Measurements from ENCODE around the gene MYO18B.

MYO18B gene

GRCh38 chr22:26045860-26046259, 303.9 kb downstream of the MYO18B start:
- no peak overlapping the region for H3K4me2 ChIP-seq (ENCODE audit: low read depth, low read length)
- no peak overlapping the region for H3K27ac ChIP-seq (ENCODE audit: low read length)
- H3K79me2 ChIP-seq (ENCODE audit: low read length): no peaks in the 10 kb centered on the region
- no peaks in the 10 kb centered on the region for H4K20me1 ChIP-seq (ENCODE audit: insufficient read depth, low read length)
- H3K27me3 ChIP-seq (replicated peaks; ENCODE audit: insufficient read depth, low read length): peaks cover 50% of the 10 kb centered on the region
- H3F3A ChIP-seq (ENCODE audit: insufficient read depth, low read length): no peaks in the 10 kb centered on the region
- TF ChIP-seq CTCF (IDR thresholded peaks at IDR 0.05; ENCODE audit: low read length) (no peak), EZH2 (optimal IDR thresholded peaks at IDR 0.05; ENCODE audit: low read depth, low read length) (no peak), EZH2phosphoT487 (IDR thresholded peaks at IDR 0.05; ENCODE audit: low read length) (no peak)
- H3K9me2 ChIP-seq (replicated peaks; ENCODE audit: insufficient read depth, low read length): no peaks in the 10 kb centered on the region
- DNase-seq: no peak
- H3K9ac ChIP-seq (ENCODE audit: low read length): no peak overlapping the region
- H3K4me3 ChIP-seq (ENCODE audit: low read length): no peak overlapping the region
- H2AFZ ChIP-seq (ENCODE audit: low read length): no peak overlapping the region
- H3K36me3 ChIP-seq (replicated peaks; ENCODE audit: insufficient read depth, low read length): no peaks in the 10 kb centered on the region
- H3K9me3 ChIP-seq (replicated peaks; ENCODE audit: insufficient read depth, low read length): no peaks in the 10 kb centered on the region
- H3K4me1 ChIP-seq (ENCODE audit: low read length): no peaks in the 10 kb centered on the region

DNA sequence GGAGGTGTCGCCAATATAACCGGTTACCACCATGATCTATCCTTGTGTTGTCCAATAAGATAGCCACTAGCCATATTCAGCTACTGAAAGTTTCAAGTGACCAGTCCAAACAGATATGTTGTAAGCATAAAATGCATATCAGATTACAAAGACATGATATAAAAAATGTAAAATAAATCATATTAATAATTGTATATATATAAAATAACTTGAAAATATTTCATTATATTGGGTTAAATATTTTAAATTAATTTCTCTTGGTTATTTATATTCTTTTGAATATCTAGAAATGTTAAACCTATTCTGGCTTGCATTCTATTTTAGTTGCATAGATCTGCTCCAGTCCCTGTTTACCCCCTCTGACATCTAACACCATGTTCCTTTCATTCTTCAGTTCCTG, 305.5 kb downstream of the MYO18B start:
- no peaks in the 10 kb centered on the region for H3K9me2 ChIP-seq (replicated peaks; ENCODE audit: insufficient read depth, low read length)
- no peaks in the 10 kb centered on the region for H3K79me2 ChIP-seq (ENCODE audit: low read length)
- H3F3A ChIP-seq (ENCODE audit: insufficient read depth, low read length): no peaks in the 10 kb centered on the region
- no peak overlapping the region for H3K4me2 ChIP-seq (ENCODE audit: low read depth, low read length)
- H3K4me3 ChIP-seq (ENCODE audit: low read length): no peak overlapping the region
- no peaks in the 10 kb centered on the region for H3K9me3 ChIP-seq (replicated peaks; ENCODE audit: insufficient read depth, low read length)
- no peaks in the 10 kb centered on the region for H3K4me1 ChIP-seq (ENCODE audit: low read length)
- TF ChIP-seq EZH2phosphoT487 (IDR thresholded peaks at IDR 0.05; ENCODE audit: low read length): no peak
- no peak for TF ChIP-seq CTCF (IDR thresholded peaks at IDR 0.05; ENCODE audit: low read length)
- TF ChIP-seq EZH2 (optimal IDR thresholded peaks at IDR 0.05; ENCODE audit: low read depth, low read length): no peak
- H3K27ac ChIP-seq (ENCODE audit: low read length): no peak overlapping the region
- peaks cover 50% of the 10 kb centered on the region for H3K27me3 ChIP-seq (replicated peaks; ENCODE audit: insufficient read depth, low read length)
- no peaks in the 10 kb centered on the region for H4K20me1 ChIP-seq (ENCODE audit: insufficient read depth, low read length)
- H2AFZ ChIP-seq (ENCODE audit: low read length): no peak overlapping the region
- DNase-seq: no peak
- H3K36me3 ChIP-seq (replicated peaks; ENCODE audit: insufficient read depth, low read length): no peaks in the 10 kb centered on the region
- H3K9ac ChIP-seq (ENCODE audit: low read length): no peak overlapping the region

GRCh38 chr22:26047920-26048319, 305.9 kb downstream of the MYO18B start:
- no peaks in the 10 kb centered on the region for H3K9me2 ChIP-seq (replicated peaks; ENCODE audit: insufficient read depth, low read length)
- no peaks in the 10 kb centered on the region for H3K4me1 ChIP-seq (ENCODE audit: low read length)
- peaks cover 47% of the 10 kb centered on the region for H3K27me3 ChIP-seq (replicated peaks; ENCODE audit: insufficient read depth, low read length)
- no peak overlapping the region for H3K27ac ChIP-seq (ENCODE audit: low read length)
- no peaks in the 10 kb centered on the region for H3K79me2 ChIP-seq (ENCODE audit: low read length)
- H3F3A ChIP-seq (ENCODE audit: insufficient read depth, low read length): no peaks in the 10 kb centered on the region
- no peaks in the 10 kb centered on the region for H3K9me3 ChIP-seq (replicated peaks; ENCODE audit: insufficient read depth, low read length)
- H4K20me1 ChIP-seq (ENCODE audit: insufficient read depth, low read length): no peaks in the 10 kb centered on the region
- no peak for DNase-seq
- no peak overlapping the region for H3K9ac ChIP-seq (ENCODE audit: low read length)
- no peak for TF ChIP-seq EZH2phosphoT487 (IDR thresholded peaks at IDR 0.05; ENCODE audit: low read length)
- H3K4me3 ChIP-seq (ENCODE audit: low read length): no peak overlapping the region
- no peaks in the 10 kb centered on the region for H3K36me3 ChIP-seq (replicated peaks; ENCODE audit: insufficient read depth, low read length)
- H3K4me2 ChIP-seq (ENCODE audit: low read depth, low read length): no peak overlapping the region
- no peak overlapping the region for H2AFZ ChIP-seq (ENCODE audit: low read length)

GRCh38 chr22:26050079-26050478, 308.1 kb downstream of the MYO18B start:
- Histone ChIP-seq H3K36me3 (replicated peaks; ENCODE audit: insufficient read depth, low read length) (no peaks in the 10 kb centered on the region), H3K9me3 (replicated peaks; ENCODE audit: insufficient read depth, low read length) (no peaks in the 10 kb centered on the region), H3F3A (ENCODE audit: insufficient read depth, low read length) (no peaks in the 10 kb centered on the region), H3K27me3 (replicated peaks; ENCODE audit: insufficient read depth, low read length) (peaks cover 63% of the 10 kb centered on the region), H3K9me2 (replicated peaks; ENCODE audit: insufficient read depth, low read length) (no peaks in the 10 kb centered on the region), H2AFZ (ENCODE audit: low read length) (no peak overlapping the region), H3K4me1 (ENCODE audit: low read length) (no peaks in the 10 kb centered on the region), H3K9ac (ENCODE audit: low read length) (no peak overlapping the region), H4K20me1 (ENCODE audit: insufficient read depth, low read length) (no peaks in the 10 kb centered on the region), H3K4me3 (ENCODE audit: low read length) (no peak overlapping the region), H3K79me2 (ENCODE audit: low read length) (no peaks in the 10 kb centered on the region), H3K27ac (ENCODE audit: low read length) (no peak overlapping the region), H3K4me2 (ENCODE audit: low read depth, low read length) (no peak overlapping the region)
- TF ChIP-seq CTCF (IDR thresholded peaks at IDR 0.05; ENCODE audit: low read length) (no peak), EZH2 (optimal IDR thresholded peaks at IDR 0.05; ENCODE audit: low read depth, low read length) (no peak), EZH2phosphoT487 (IDR thresholded peaks at IDR 0.05; ENCODE audit: low read length) (no peak)
- DNase-seq: no peak
